Measurements from ENCODE around the gene LRRC8A.

The LRRC8A gene

DNA sequence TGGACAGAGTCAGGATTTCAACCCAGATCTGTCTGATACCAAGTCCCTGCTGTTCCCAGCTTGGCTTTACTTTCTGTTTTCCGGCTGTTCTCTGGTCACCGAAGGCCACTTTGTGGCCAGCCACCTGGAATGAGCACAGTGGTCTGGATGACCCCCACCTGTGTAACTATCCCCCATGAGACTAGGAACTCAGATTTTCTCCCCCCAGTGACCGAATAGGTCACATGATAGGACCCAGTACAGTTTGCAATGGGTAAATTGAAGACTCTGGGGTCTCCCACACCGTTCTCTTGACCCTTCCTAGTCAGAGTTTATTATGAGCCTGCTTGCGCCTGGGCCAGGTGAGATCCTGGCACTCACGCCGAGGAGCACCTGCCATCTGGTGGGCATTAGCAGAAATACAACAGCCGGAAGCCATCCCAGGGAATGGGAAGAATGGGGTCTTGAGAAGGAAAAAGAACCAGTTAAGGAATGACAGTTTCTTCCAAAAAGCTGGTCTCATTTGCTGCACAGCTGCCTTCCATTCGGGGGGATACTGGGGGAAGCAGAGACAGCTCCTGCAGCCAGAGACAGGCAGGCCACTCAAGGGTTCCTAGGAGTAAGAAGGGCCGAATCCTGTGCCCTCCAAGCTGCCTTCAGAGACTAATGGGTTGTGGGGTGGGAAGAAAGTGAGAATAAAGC is 45.9 kb downstream of the LRRC8A start:
- TF ChIP-seq, protein P1, sequence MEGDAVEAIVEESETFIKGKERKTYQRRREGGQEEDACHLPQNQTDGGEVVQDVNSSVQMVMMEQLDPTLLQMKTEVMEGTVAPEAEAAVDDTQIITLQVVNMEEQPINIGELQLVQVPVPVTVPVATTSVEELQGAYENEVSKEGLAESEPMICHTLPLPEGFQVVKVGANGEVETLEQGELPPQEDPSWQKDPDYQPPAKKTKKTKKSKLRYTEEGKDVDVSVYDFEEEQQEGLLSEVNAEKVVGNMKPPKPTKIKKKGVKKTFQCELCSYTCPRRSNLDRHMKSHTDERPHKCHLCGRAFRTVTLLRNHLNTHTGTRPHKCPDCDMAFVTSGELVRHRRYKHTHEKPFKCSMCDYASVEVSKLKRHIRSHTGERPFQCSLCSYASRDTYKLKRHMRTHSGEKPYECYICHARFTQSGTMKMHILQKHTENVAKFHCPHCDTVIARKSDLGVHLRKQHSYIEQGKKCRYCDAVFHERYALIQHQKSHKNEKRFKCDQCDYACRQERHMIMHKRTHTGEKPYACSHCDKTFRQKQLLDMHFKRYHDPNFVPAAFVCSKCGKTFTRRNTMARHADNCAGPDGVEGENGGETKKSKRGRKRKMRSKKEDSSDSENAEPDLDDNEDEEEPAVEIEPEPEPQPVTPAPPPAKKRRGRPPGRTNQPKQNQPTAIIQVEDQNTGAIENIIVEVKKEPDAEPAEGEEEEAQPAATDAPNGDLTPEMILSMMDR (IDR thresholded peaks at IDR 0.05) = peak; percentile 68
- no peak overlapping the region for H3K4me3 ChIP-seq
- H3K27ac ChIP-seq = no peak overlapping the region
- DNase-seq (ENCODE audit: low spot score) = no peak

DNA sequence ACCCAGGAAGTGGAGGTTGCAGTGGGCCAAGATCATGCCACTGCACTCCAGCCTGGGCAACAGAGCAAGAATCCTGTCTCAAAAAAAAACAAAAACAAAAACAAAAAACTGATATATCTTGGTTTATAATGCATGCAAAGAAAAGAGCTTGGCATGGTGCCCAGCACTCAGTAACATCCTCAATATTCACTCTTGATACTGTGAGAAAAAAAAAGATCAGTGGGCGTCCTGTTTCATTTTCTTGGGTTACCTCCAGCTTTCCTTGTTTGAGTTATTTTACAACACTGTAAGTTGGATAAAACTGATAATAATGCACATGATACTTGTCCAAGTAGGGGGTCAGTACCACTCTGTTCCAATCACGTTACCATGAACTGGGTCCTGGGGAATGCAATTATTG is 46.7 kb downstream of the LRRC8A start:
- no peak for DNase-seq (ENCODE audit: low spot score)
- TF ChIP-seq, protein P1 (IDR thresholded peaks at IDR 0.05) = no peak
- Histone ChIP-seq H3K27ac (no peak overlapping the region), H3K4me3 (no peak overlapping the region)

DNA sequence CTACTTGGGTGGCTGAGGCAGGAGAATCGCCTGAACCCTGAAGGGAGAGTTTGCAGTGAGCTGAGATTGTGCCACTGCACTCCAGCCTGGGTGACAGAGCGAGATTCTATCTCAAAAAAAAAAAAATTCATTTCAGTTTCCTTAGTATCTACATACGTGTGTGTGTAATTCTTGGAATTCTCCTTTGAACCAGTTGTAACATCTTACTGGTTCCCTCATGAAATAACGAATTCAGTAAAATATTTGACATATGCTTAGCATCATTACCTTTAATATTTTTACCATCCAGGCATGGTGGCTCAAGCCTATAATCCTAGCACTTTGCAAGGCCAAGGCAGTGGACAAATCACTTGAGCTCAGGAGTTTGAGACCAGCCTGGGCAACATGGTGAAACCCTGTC is 47.6 kb downstream of the LRRC8A start:
- H3K27ac ChIP-seq = no peak overlapping the region
- no peak for DNase-seq (ENCODE audit: low spot score)
- no peak overlapping the region for H3K4me3 ChIP-seq
- TF ChIP-seq, protein P1 (IDR thresholded peaks at IDR 0.05) = no peak

DNA sequence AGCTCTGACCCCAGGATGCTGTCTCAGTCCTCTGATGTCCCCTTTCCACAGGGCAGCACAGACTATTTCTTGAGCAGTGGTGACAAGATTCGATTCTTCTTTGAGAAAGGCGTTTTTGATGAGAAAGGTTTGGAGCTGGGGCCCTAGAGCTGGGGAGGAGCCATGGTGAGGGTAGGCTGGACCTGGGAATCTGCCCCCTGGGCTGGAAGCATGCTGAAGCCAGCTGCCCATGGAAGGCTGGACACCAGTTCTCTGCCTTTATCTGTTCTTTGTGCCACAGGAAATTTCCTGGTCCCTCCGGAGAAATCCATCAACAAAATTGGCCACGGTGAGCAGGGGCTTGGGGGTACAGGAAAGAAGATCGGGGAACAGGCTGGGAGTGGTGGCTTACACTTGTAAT is 51.8 kb downstream of the LRRC8A start:
- H3K27ac ChIP-seq = no peak overlapping the region
- no peak overlapping the region for H3K4me3 ChIP-seq
- TF ChIP-seq, protein P1 (IDR thresholded peaks at IDR 0.05) = no peak
- DNase-seq (ENCODE audit: low spot score) = peak; percentile 53

DNA sequence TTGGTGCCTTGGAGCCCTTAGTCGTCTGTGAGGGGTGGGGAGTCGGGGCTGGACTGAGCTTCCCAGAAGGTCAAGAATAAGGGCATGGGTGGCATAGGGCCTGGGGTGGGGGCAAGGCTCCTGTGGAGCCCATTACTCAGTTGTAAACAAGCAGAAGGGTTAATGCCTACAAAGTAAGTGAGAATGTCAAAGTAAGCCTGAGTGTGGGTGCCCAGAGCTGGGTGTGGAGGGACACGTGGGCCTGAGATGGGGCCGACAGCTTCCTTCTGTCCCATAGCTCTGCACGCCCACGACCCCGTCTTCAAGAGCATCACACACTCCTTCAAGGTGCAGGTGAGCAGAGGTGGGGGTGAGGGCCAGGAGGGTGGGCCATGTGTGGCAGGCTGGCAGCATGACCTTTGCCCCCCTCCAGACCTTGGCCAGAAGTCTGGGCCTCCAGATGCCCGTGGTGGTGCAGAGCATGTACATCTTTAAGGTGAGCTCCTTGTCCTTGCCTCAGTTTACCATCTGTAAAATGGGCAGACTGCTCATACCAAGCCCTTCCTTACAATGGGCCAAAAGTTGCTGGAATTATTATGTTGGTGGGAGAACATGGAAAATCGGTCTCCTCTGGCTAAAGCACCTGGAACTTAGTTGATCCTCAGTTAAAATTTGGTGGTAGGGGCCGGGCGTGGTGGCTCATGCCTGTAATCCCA is 54.4 kb downstream of the LRRC8A start:
- TF ChIP-seq, protein P1 (IDR thresholded peaks at IDR 0.05) = no peak
- DNase-seq (ENCODE audit: low spot score) = peak; percentile 43
- H3K27ac ChIP-seq = no peak overlapping the region
- H3K4me3 ChIP-seq = no peak overlapping the region

DNA sequence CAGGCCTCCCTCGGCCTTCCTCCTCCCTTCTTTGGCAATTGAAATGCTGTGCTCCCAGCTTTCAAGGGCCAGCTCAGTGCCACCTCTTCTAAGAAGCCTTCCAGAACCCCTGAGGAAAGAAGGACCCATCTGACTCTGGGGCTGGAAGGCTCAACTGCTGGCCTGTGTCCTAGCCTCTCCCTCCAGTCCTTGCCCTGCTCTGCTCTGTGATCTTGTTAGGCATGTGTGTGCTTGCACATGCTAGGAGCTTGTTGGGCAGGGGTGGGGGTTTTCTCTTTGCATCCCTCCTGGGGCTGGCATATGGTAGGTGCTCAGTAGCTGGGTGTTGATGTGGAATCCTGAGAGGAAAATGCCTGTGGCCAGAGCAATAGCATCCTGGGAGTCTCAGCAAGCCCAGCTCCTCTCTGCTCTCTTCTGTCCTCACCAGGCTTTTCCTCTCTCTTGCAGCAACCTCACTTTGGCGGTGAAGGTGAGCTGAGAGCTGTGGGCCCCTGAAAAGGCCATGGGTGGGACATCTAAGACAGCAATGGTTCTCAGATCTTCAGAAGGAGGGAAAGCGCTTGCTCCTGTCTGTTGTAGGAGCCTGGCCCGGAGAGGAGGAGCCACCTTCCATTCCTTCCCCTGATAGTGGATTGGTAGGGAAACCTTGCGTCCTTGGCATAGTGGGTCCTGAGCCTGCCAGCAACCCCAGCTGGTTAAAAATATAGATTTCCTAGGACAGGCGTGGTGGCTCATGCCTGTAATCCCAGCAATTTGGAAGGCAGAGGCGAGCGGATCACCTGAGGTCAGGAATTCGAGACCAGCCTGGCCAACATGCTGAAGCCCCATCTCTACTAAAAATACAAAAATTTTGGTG is 55.6 kb downstream of the LRRC8A start:
- peak; percentile 33 for DNase-seq (ENCODE audit: low spot score)
- no peak overlapping the region for H3K27ac ChIP-seq
- TF ChIP-seq, protein P1 (IDR thresholded peaks at IDR 0.05) = no peak
- H3K4me3 ChIP-seq = no peak overlapping the region
